Posterior vena cava (tissue), 2 donors: ENCODE data around the gene SPOCK1. TPM values are rescaled to one million over a fixed set of nuclear protein-coding genes. Genes with fewer than 3 reads are reported as not detected.

Source experiments
- DNase-seq: peaks from one replicate; pipeline ENCODE4 v3.0.0-alpha.2; 2020; ENCODE audit warnings: low spot score
- intact Hi-C, 2 donors: fragments of 100-400 bp; cut with DNase I; formaldehyde crosslinking; loops; one replicate each; pipeline versions ENCODE4 v1.14.1 to v1.14.2; 2022 to 2023
- total RNA-seq, 2 donors: library from RNA; stranded (reverse); fragmentation: NEBNext Ultra II Directional; extraction: Animal tissue kit (Norgen Biotek cat#: 25700); gene quantifications; one replicate each; pipeline ENCODE4 v1.2.1, GENCODE V29; 2021
- donor health status: DM: yes; HTN: yes; CAD: no.
- donor health status: DM: yes; HTN: yes; CAD: no.

The SPOCK1 gene
- total RNA-seq, 2 donors from 2014 or later = 100 to 106 TPM

DNA sequence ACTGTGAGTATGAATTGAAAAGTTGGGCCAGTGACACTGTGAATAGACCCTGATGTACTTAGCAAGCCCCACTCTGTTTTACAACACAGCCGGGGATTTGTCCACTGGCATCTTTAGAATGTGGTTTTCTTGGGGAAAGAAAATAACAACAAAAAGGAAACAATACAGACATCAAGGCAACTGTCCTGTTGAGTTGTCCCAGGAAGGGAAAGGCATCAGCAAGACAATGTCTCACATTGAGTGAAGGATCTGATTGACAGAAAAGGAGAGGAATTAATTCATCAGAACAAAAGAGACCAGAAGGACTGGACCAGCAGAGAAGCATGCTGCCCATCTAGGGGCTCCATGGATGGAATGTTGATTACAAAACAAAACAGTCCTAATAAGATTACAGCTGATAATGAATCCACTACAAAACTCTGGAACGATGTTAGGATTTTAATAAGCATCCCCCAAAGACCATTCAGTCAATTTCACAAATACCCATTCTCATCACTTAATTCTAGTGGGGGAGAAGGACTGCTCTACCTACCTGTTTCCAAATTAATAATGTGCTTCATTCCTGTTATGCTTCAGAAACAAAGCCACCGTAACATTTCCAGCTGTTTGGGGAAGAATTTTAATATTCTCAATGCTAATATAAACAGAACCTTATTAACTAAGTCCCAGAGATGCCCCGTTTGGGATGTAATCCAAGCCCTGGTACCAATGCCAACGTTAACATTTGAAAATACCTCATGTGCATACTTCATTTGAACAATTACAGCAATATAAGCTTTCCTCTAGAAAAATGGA lies 298.0 kb downstream of the SPOCK1 start:
- intact Hi-C loops = no loop called here

DNA sequence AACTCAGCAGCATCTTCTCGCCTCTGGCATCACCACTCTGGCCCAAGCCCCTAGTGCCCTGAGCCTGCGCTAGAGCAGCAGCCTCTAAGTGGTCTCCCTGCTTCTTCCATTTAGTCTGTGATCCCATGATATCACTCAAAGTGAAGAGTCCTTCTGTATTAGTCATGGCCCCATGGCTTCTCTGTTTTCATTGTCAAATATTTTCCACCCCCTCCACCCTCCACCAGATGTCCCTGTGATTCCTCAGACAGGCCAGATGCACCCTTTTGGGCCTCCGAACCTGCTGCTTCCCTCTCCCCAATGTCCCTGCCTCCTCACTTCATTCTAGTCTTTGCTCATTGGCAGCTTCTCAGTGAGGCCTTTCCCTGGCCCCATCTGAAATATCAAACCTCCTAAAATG lies 299.2 kb downstream of the SPOCK1 start:
- intact Hi-C loops = no loop called here
- DNase-seq = no peak

More for the DNA sequence above, 298.0 kb downstream of the SPOCK1 start:
- no peak for DNase-seq

DNA sequence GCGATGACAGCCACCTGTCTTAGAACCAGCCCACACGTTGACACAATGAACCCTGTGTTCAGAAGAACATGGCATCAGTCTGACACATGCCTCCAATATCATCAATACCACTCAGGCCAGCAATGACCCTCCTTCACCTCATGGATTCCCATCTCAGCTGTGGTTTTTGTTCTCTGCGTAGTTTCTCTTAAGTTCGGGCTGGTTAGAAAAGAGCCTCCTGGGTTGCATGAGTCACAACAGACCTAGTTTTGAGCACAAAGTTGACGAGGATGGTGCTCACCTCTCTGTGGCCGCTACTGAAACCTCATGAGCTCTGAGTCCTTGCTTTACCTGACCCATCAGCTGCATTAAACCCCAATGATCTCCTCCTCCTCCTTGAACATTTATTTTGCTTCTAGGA lies 299.9 kb downstream of the SPOCK1 start:
- intact Hi-C loops = no loop called here
- DNase-seq = no peak

DNA sequence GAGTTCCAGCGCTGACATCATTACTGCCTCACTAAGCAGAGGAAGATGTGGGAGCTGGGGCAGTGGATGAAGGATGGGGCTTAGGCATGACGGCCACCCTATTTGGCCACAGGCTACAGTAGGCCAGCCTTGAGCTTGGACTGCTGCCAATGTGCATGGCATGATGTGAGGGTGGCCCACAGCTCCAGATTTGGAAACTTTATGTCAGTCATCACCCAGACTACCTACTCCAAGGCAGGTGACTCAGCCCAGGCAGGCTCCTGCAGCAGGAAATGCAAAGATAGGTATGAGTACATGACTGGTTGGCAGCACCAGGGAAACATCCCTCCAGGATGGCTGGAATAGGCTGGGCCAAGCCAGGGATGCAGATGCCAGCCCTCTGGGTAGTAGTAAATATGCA lies 303.6 kb downstream of the SPOCK1 start:
- intact Hi-C loops = no loop called here
- no peak for DNase-seq

DNA sequence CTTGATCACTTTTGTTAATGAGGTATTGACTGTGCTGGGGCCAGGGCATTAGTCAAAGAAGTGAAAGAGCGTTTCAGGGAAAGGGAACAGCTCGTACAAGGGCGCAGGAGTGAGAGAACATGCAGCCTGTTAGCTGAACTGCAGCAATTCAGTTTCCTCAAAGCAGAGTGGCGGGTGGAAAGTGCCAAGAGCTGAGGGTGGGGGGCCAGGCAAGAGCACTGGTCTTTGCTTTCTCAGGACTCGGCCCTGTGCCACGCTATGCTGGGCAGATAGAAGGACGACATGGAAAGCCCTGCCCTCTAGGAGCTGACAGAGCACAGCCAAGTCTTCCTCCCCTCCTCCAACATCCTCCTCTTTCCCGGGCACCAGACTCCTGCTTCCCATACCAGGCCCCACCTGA lies 304.8 kb downstream of the SPOCK1 start:
- DNase-seq = no peak
- intact Hi-C loops = no loop called here

DNA sequence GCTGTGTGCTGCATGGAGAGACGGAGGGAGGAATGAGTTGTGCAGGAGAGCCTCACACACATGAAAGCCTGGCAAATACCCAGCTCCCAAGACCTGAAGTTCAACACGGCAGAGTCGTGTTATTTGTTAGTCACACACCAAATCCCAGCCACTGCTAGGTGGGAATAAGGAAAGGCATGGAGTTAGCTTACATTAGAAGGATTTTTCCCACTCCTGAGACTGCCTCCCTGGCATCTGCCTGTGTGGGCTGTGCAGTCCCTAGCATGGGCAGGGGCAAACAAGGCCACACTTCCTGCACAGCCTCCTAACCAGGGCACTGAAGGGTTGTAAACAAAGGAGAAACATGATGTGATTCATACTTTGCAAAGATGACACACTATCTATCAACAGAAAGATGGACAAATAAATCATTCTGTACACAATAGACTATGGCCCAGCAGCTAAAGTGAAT lies 306.8 kb downstream of the SPOCK1 start:
- no peak for DNase-seq
- intact Hi-C loops = loop anchor here in 1 of 2 donors (1.0 kb wide), 1 partner anchor 21 kb away; no protein-coding TSS in a partner anchor

DNA sequence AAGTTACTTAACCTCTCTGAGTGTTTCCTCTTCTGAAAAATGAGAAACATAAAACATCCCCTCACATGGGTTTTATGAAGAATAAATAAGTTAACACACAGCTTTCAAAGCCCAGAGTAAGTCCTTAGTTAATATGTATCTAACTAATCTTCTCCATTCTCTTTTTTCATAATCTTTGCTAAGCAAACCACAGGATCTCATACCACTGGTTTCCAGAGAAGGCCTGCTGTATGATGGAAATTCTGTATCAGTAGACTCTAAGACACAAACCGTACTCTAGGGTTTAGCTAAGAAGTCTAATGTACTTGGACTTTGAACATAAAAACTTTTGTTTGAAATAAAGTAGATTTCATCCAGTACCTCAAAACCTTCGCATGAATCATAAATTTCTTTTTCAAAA lies 307.9 kb downstream of the SPOCK1 start:
- intact Hi-C loops = no loop called here
- DNase-seq = no peak

DNA sequence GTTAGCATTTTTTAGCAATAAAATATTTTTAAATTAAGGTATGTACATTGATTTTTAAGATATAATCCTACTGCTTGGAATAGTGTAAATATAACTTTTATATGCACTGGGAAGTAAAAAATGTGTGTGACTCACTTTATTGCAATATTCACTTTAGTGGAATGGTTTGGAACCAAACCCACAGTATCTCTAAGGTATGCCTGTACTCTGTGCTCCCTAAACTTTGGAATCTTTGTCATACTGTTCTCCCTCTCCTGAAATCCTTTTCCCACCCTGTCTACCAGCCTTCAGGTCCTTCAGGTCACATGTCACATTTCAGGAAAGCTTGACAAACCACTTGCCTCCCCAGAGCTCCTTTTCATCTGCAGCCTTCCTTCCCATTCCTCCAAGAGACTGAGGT lies 308.7 kb downstream of the SPOCK1 start:
- DNase-seq = no peak
- intact Hi-C loops = no loop called here

DNA sequence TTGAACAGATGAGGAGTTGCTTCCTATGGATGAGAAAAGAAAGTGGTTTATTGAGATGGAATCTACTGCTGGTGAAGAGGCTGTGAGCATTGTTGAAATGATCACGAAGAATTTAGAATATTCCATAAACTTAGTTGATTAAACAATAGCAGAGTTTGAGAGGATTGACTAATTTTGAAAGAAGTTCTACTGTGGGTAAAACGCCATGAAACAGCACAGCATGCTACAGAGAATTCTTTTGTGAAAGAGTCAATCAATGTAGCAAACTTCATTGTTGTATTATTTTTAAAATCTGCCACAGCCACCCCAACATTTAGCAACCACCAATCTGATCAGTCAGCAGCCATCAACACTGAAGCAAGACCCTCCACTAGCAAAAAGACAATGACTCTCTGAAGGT lies 309.1 kb downstream of the SPOCK1 start:
- DNase-seq = no peak
- intact Hi-C loops = no loop called here

DNA sequence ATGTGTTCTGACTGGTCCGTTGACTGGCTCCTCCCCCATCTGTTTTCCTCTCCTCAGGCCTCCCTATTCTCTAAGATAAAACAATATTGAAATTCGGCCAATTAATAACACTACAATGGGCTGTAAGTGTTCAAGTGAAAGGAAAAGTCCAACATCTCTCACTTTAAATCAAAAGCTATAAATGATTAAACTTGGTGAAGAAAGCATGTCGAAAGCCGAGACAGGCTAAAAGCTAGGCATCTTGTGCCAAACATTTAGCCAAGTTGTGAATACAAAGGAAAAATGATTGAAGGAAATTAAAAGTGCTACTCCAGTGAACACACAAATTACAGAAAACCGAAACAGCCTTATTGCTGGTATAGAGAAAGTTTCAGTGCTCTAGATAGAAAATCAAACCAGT lies 310.6 kb downstream of the SPOCK1 start:
- intact Hi-C loops = no loop called here
- no peak for DNase-seq

DNA sequence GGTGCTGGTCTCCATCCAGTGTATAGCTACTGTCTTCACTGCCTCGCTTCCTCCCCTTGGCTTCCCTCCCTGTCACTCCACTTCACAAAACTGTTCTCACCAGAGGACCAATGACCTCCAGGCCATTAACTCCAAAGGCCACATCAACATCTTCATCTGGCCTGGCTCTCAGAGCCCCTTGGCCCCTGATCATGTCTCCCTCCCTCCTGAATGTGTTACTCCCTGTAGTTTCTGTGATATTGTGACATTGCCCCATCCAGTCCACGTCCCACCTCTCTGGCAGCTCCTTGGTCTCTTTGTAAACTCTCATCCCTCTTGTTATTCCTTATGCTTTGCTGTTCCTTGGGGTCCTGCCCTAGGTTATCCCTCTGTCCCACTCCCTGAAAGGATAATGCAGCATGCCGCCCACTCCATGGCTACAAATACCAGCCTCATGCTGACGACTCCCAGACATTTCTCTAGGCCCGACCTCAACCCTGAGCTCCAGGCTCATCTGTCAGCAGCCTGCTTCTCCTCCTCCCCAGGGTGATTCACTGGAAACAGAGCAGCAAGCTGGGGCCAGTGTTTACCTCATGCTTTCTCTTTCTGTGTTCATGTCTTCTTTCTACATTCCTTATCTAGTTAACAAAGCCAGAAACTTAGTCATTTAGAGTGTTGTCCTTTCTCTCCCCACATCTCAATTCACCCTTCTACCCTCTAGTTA lies 312.2 kb downstream of the SPOCK1 start:
- intact Hi-C loops = no loop called here
- DNase-seq = no peak

DNA sequence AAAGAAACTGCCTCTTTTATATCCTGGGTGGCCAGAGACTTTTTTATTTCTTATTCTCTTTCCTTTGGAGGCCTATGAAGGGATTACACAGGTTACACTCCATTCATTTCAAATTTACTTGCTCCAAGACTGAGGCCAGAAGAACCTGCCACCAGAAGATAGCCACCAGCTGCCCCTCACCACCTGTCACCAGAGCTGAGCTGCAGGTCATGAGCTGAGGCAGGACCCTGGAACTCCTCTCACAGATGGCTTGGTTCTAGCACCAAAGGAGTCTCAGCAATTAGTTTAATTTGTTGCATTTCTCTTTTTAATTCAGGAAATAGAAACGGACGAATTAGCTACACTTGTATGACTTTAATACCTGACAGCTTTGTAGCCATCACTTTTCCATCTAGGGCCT lies 313.9 kb downstream of the SPOCK1 start:
- intact Hi-C loops = no loop called here
- no peak for DNase-seq

DNA sequence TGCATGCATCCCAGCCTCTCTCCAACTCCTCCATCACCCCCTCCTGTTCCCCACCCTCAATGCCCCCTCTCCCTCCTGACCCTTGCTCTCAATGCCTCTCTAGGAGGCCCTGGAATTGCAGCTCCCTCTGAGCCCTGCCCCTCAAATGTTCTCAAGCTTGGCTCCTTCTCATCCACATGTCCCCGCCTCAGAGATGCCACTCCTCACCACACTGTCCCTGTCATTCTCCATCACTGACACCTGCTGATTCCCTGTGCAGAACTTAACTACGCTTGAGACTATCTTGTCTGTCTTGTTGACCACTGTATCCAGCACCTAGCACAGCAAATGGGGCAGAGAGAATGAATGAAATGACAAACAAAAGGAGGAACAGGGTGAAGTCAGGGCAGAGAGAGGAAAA lies 314.4 kb downstream of the SPOCK1 start:
- intact Hi-C loops = no loop called here
- DNase-seq = no peak

DNA sequence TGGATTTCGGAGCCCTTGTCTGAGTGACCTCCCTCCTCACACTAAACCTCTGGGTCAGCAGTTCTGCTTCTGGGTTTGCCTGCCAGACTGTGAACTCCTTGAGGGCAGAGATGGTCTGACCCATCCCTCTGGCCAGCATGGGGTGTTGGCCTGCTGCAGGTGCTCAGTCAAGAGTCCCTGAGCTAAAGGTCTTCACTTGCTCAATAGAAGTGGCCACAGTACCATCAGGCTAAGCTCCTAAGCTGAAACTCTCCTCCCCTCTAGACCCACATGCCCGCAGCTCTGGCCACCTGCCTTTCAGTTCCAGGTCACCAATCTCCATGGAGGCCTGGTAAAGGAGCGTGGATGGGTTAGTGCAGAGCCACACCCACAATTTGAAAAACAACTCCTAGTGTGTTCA lies 316.6 kb downstream of the SPOCK1 start:
- DNase-seq = no peak

DNA sequence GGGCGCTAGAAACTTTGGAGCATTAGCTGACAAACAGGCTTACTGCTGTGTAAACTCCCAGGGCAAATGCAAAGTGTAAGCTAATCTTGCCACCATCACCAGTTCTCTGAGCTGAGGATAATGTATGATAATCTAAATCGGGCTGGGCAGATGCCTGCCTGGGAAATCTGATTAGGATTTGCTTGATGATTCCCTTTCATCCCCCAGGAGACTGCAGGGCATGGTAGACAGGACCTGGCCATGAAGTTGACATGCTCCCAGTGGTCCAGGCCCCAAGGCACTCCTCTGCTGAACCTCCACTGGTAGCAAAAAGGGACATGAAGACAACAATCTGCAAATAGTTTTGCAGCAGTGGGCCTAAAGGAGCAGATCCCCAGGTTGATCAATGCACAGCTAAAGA lies 317.5 kb downstream of the SPOCK1 start:
- no peak for DNase-seq
- intact Hi-C loops = no loop called here

More for the DNA sequence above, 316.6 kb downstream of the SPOCK1 start:
- intact Hi-C loops = no loop called here

DNA sequence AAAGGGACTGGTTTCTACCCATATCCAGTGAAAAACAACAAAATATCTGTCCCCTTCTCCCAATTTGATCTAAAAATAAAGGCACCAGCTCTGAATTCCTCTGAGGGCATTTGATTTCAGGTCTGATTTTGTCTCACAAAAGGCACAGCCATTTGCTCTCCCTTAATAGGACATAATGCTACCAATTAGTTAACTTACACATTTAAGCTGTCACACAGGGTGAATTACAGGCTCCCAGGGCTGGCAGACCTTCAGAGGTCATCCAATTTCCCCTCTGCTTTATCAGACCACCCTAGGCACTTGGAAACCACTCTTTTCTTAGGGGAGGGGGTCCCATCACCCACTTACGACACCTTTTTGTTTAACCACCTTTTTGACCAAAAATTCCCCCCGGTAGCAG lies 319.9 kb downstream of the SPOCK1 start:
- intact Hi-C loops = no loop called here
- DNase-seq = no peak

DNA sequence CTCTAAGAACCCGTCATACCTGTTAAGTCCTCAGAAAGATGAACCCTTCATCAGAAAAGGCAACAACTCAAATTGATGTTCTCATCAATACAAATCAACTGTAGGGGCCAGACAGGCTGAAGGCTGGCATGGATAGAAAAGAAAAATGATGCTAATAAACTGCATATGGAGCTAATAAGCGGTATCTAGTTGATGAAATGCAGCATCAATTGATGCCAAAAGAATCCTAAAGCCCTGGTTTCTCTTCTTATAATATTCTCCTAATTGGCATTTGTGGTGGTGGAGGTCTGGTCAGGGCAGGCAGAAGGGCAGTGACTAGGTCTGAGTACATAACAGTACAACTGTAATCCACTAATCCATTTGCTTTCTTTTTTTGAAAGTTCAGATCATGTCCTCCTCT lies 322.5 kb downstream of the SPOCK1 start:
- intact Hi-C loops = no loop called here

DNA sequence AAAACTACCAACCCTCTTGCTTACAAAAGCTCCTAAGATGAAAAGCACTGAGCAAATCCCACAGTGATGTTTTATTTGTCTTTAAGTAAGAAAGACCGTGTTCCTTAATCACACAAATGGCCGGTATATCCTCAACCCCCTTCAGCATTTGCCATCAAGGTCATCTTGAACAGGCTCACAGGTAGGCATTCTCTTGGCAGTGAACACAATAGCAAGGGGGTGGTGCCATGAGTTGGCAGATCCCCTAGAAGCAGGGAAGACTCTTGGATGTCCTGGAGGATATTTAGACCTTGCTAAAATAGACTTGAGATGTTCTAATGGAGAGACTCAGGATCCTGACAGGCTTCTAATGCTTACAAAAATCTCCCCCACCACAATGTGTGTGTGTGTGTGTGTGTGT lies 323.0 kb downstream of the SPOCK1 start:
- DNase-seq = no peak
- intact Hi-C loops = no loop called here

More for the DNA sequence above, 322.5 kb downstream of the SPOCK1 start:
- DNase-seq = no peak

DNA sequence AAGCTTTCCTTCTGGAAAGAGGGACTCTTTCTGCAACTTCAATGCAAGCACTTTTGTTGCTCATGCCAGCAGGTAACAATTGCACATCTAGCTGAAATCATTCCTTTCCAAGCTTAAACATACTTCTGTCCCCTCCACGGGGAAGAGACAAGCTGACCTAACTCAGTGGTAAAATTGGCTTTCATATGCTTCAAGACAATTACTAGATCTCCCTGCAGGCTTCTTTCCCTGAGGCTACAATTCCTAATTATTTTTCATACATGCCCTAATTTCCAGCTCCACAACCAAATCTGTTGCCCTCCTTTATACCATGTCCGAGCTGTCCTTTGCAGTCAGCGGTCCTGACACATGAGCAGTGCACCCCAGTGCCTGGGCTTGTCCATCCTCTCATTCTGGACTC lies 324.9 kb downstream of the SPOCK1 start:
- DNase-seq = no peak

DNA sequence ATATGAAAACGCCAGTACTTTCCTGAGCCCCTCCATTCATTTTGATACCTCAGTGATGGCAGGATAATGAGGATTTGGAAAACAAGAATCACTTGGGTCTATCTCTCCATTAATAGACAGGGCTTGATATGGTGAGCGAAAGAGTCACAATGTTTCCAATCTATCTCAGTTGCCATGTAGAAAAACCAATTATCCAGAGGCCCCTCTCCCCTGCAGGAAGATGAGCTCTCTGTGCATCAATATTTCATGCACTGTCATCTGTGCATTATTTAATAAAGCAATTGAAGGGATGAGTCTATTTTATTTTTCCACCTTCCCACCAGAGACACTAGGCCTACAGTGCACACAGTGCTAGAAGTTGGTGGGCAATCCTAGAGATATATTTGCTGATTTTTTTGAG lies 326.9 kb downstream of the SPOCK1 start:
- DNase-seq = no peak
- intact Hi-C loops = no loop called here

More for the DNA sequence above, 324.9 kb downstream of the SPOCK1 start:
- intact Hi-C loops = no loop called here

DNA sequence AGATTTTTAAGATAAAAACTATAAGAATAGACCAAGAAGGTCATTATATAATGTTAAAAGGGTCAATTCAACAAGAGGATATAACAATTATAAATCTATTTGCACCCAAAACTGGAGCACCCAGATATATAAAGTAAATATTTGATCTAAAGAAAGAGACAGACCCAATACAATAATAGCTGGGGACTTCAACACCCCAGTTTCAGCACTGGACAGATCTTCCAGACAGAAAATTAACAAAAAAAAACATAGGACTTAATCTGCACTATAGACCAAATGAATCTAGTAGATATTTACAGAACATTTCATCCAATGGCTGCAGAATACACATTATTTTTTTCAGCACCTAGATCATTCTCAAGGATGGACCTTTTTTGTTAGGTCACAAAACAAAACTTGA lies 331.9 kb downstream of the SPOCK1 start:
- intact Hi-C loops = no loop called here

More for the DNA sequence above, 331.9 kb downstream of the SPOCK1 start:
- DNase-seq = no peak
